Fibroblast of lung (primary cell): ENCODE measurements around the gene SUCO. TPM values are rescaled to one million over a fixed set of nuclear protein-coding genes. Genes with fewer than 3 reads are reported as not detected.

Experiments used
- DNase-seq, 2 donors: peaks; one replicate each; pipeline versions ENCODE4 v3.0.0 to v3.0.0-alpha.2; 2010; ENCODE audit warnings: low read depth in 2 of 2
- H2AFZ ChIP-seq: 2 replicates; pipeline ENCODE4 v1.5.1; 2012; ENCODE audit warnings: low read length, control low read depth, inconsistent platforms
- H3K27ac ChIP-seq: 2 replicates; pipeline ENCODE4 v1.5.1; 2011; ENCODE audit warnings: low read length, control low read depth; ENCODE audit not compliant: insufficient read depth
- H3K27me3 ChIP-seq: 2 replicates; pipeline ENCODE4 v1.5.1; 2011; ENCODE audit warnings: mild to moderate bottlenecking, low read length; ENCODE audit not compliant: control insufficient read depth, insufficient read depth
- H3K36me3 ChIP-seq: 2 replicates; pipeline ENCODE4 v1.5.1; 2011; ENCODE audit warnings: low read length; ENCODE audit not compliant: control insufficient read depth, insufficient read depth
- H3K4me1 ChIP-seq: 2 replicates; pipeline ENCODE4 v1.5.1; 2011; ENCODE audit warnings: low read length; ENCODE audit not compliant: control insufficient read depth, insufficient read depth; ENCODE audit errors: extremely low read depth
- H3K4me2 ChIP-seq: 2 replicates; pipeline ENCODE4 v1.5.1; 2011; ENCODE audit warnings: low read length, control low read depth; ENCODE audit not compliant: insufficient read depth; ENCODE audit errors: extremely low read depth
- H3K4me3 ChIP-seq, 4 experiments: fragments of 200-600 bp in 1 of 4; sonication (generic) in 1 of 4; replicated peaks in 1 of 4; 2 replicates each; pipeline ENCODE4 v1.5.1; 2011 to 2016; ENCODE audit warnings: low read length in 4 of 4, low read depth in 3 of 4, mild to moderate bottlenecking in 3 of 4, control low read depth in 2 of 4, inconsistent platforms in 1 of 4, mixed read lengths in 1 of 4; ENCODE audit not compliant: insufficient read depth in 1 of 4; ENCODE audit errors: control extremely low read depth in 1 of 4
- H3K79me2 ChIP-seq: 2 replicates; pipeline ENCODE4 v1.5.1; 2012; ENCODE audit warnings: mild to moderate bottlenecking, low read length, inconsistent platforms; ENCODE audit not compliant: control insufficient read depth, insufficient read depth
- H3K9ac ChIP-seq: 2 replicates; pipeline ENCODE4 v1.5.1; 2011; ENCODE audit warnings: mild to moderate bottlenecking, low read length, control low read depth; ENCODE audit not compliant: insufficient read depth
- H3K9me3 ChIP-seq: 2 replicates; pipeline ENCODE4 v1.5.1; 2012; ENCODE audit warnings: low read depth, low read length; ENCODE audit not compliant: control insufficient read depth, insufficient read depth
- H4K20me1 ChIP-seq: 2 replicates; pipeline ENCODE4 v1.5.1; 2011; ENCODE audit warnings: low read length; ENCODE audit not compliant: control insufficient read depth, insufficient read depth; ENCODE audit errors: extremely low read depth
- EZH2 ChIP-seq: IDR thresholded peaks from 2 replicates; pipeline ENCODE4 v1.5.1; 2012; ENCODE audit warnings: low read length, control low read depth, mild to moderate bottlenecking; ENCODE audit errors: missing control alignments
- polyA plus RNA-seq, 2 donors: library from polyadenylated mRNA; depleted of rRNA in 1 of 2; stranded (reverse) in 1 of 2; unstranded in 1 of 2; fragments of >200 nt; gene quantifications; 2 replicates each; pipeline ENCODE4 v1.2.1, GENCODE V29; 2011 to 2012; ENCODE audit warnings: missing spikeins in 1 of 2
- total RNA-seq: library from RNA; depleted of rRNA; stranded (reverse); fragments of >200 nt; gene quantifications from 2 replicates; pipeline ENCODE4 v1.2.1, GENCODE V29; 2014
- TF ChIP-seq, protein P1 (sequence below), 2 donors: IDR thresholded peaks in 1 of 2; conservative IDR thresholded peaks in 1 of 2; 1 replicate in 1 of 2; 2 replicates in 1 of 2; pipeline ENCODE4 v1.5.1; 2011 to 2012; ENCODE audit warnings: low read length in 2 of 2, control low read depth in 1 of 2, inconsistent platforms in 1 of 2, low read depth in 1 of 2, mild to moderate bottlenecking in 1 of 2

SUCO gene
- total and polyA plus RNA-seq, 2 donors (not counting 1 experiment from before 2014, with no cell fraction given) = 20.4 to 25.8 TPM

- Histone ChIP-seq H3K27me3 (peaks cover 7% of the 10 kb centered on the region), H3K4me1 (no peaks in the 10 kb centered on the region), H3K36me3 (no peaks in the 10 kb centered on the region), H3K79me2 (no peaks in the 10 kb centered on the region), H3K4me2 (no peak overlapping the region), H3K27ac (no peak overlapping the region), H2AFZ (no peak overlapping the region), H4K20me1 (no peaks in the 10 kb centered on the region), H3K9ac (no peak overlapping the region), H3K9me3 (no peaks in the 10 kb centered on the region), H3K4me3 (no peak overlapping the region)
- DNase-seq = peak in 1 of 2 donors; percentile 30
- TF ChIP-seq EZH2 = no peak
- TF ChIP-seq, protein P1, sequence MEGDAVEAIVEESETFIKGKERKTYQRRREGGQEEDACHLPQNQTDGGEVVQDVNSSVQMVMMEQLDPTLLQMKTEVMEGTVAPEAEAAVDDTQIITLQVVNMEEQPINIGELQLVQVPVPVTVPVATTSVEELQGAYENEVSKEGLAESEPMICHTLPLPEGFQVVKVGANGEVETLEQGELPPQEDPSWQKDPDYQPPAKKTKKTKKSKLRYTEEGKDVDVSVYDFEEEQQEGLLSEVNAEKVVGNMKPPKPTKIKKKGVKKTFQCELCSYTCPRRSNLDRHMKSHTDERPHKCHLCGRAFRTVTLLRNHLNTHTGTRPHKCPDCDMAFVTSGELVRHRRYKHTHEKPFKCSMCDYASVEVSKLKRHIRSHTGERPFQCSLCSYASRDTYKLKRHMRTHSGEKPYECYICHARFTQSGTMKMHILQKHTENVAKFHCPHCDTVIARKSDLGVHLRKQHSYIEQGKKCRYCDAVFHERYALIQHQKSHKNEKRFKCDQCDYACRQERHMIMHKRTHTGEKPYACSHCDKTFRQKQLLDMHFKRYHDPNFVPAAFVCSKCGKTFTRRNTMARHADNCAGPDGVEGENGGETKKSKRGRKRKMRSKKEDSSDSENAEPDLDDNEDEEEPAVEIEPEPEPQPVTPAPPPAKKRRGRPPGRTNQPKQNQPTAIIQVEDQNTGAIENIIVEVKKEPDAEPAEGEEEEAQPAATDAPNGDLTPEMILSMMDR (conservative IDR thresholded peaks at IDR 0.05 in 1 of 2, IDR thresholded peaks at IDR 0.05 in 1 of 2; ENCODE audit: low read depth in 1 of 2, low read length in 2 of 2) = no peak
Measured at GRCh38 chr1:172499636-172500141, 33.3 kb upstream of the SUCO start.

DNA sequence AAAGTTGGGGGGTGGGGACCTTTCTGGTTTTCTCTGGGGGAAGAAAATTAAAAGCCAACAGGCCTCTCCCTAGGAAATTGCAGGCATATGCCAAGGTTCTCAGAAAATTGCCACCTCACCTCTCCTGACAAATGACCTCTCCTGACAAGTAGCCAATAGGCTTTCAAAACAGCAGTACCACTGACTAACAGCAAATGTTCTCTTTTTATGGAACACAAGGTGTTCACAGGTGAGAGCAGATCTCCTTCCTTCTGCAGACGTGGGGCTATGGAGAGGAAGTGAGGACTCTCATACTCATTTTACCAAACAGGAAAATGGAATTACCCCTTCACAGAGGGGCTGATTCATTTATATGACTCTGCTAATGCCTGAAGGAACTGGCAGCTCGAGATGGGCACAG is 32.7 kb upstream of the SUCO start:
- Histone ChIP-seq H3K4me2 (no peak overlapping the region), H3K79me2 (no peaks in the 10 kb centered on the region), H3K9me3 (no peaks in the 10 kb centered on the region), H3K4me3 (no peak overlapping the region), H2AFZ (no peak overlapping the region), H3K4me1 (no peaks in the 10 kb centered on the region), H3K9ac (no peak overlapping the region), H3K27me3 (peaks cover 7% of the 10 kb centered on the region), H3K36me3 (no peaks in the 10 kb centered on the region), H3K27ac (no peak overlapping the region), H4K20me1 (no peaks in the 10 kb centered on the region)
- no peak for DNase-seq
- TF ChIP-seq, protein P1 (conservative IDR thresholded peaks at IDR 0.05 in 1 of 2, IDR thresholded peaks at IDR 0.05 in 1 of 2; ENCODE audit: low read depth in 1 of 2, low read length in 2 of 2) = no peak
- TF ChIP-seq EZH2 = no peak

GRCh38 chr1:172507741-172508140 is 25.2 kb upstream of the SUCO start:
- no peak overlapping the region for H3K27ac ChIP-seq
- peak in 1 of 2 donors; percentile 5 for DNase-seq
- TF ChIP-seq, protein P1 (conservative IDR thresholded peaks at IDR 0.05 in 1 of 2, IDR thresholded peaks at IDR 0.05 in 1 of 2; ENCODE audit: low read depth in 1 of 2, low read length in 2 of 2) = no peak
- TF ChIP-seq EZH2 = no peak
- no peaks in the 10 kb centered on the region for H3K36me3 ChIP-seq
- H3K4me3 ChIP-seq = no peak overlapping the region
- H4K20me1 ChIP-seq = no peaks in the 10 kb centered on the region
- H3K9me3 ChIP-seq = no peaks in the 10 kb centered on the region
- H3K79me2 ChIP-seq = no peaks in the 10 kb centered on the region
- no peaks in the 10 kb centered on the region for H3K4me1 ChIP-seq
- no peak overlapping the region for H2AFZ ChIP-seq
- no peak overlapping the region for H3K4me2 ChIP-seq
- H3K9ac ChIP-seq = no peak overlapping the region
- peaks cover 13% of the 10 kb centered on the region for H3K27me3 ChIP-seq
